Measurements from ENCODE around the gene SELENOM. TPM values are rescaled to one million over a fixed set of nuclear protein-coding genes. Genes with fewer than 3 reads are reported as not detected.
"Not testable (repeated sequence)": the region's sequence is repeated elsewhere in the genome, so short reads cannot be mapped to it uniquely, and the experiment has no call there.

Gene SELENOM
- total RNA-seq, 1 donor from 2014 or later: 2.8 TPM

- intact Hi-C loops (cut with micrococcal nuclease): loop anchor here (2.0 to 5.0 kb wide), 3 partner anchors 106 to 206 kb away; partner anchors contain the start of gene LIMK2
Measured at GRCh38 chr22:31106001-31106571, 1.3 kb downstream of the SELENOM start.

DNA sequence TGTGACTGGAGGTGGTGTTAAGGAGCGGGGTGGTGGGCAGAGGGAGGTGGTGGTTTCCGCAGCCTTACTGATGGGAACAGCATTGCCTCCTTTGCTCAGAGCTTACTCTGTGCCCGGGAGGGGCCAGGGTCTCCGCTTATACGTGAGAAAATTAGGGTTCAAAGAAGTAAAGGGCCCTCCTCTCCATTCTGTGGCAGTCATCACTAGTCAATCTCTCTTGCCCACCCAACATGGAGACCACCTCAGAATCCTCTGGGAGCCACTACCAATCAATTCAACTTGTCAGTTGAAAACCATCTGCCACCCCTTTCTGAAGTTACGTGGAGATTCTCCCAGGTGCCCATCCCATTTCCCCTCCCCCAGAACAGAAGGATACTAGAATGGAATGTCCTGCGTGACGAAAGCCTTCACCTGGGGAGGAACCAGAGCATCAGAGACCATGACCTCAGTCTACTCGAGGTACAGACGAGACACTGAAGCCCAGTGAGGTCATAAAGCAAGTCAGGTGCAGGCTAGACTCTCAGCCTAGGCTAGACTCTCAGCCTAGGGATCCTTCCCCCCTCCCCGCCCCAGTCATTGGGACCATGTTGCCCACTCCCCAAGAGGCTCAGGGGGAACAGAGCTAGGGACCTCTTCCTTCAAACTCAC, 2.0 kb downstream of the SELENOM start:
- intact Hi-C loops (cut with micrococcal nuclease): loop anchor here (5.0 kb wide), 2 partner anchors 107 to 207 kb away; partner anchors contain the start of gene LIMK2

DNA sequence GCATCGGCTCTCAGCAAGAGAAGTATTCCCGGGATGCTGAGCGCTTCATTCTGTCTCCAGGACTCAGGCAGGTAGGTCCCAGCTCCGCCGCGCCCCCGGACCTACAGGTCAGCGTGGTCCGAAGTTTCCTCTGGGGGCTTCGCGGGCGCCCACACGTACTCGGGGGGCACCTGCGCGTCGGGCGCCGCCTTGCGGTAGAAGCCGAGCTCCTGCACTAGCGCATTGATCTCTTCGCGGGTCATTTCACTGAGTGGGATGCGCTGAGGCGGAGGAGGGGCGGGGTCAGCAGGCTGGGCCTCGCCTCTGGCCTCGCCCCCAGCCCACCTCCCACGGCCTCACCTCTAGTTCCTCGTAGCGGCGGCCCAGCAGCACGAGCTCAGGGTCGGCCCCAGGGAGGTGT, 2.5 kb downstream of the SELENOM start:
- intact Hi-C loops (cut with micrococcal nuclease): loop anchor here (5.0 kb wide), 2 partner anchors 107 to 207 kb away; partner anchors contain the start of gene LIMK2

- intact Hi-C loops (cut with micrococcal nuclease): no loop called here
Measured at GRCh38 chr22:31103899-31104694, 3.3 kb downstream of the SELENOM start.

DNA sequence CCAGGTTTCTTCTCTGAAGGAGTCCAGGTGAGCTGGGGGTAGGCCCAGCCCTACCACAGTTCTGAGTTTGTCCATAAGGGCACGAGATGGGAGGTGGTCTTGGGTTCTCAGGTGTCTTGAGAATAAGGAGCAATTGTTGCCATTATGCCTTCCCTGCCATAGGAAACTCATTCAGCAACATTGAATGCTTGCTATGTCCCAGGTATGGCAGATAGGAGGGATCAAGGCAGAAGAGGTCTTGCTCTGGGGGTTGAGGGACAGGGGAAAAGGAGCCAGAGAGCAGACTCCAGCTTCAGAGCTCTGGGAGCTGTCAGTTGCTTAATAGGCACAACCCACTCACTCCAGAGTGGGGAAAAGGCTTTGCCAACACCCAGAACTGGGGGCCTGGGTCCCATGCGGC, 4.3 kb downstream of the SELENOM start:
- intact Hi-C loops (cut with micrococcal nuclease): no loop called here

DNA sequence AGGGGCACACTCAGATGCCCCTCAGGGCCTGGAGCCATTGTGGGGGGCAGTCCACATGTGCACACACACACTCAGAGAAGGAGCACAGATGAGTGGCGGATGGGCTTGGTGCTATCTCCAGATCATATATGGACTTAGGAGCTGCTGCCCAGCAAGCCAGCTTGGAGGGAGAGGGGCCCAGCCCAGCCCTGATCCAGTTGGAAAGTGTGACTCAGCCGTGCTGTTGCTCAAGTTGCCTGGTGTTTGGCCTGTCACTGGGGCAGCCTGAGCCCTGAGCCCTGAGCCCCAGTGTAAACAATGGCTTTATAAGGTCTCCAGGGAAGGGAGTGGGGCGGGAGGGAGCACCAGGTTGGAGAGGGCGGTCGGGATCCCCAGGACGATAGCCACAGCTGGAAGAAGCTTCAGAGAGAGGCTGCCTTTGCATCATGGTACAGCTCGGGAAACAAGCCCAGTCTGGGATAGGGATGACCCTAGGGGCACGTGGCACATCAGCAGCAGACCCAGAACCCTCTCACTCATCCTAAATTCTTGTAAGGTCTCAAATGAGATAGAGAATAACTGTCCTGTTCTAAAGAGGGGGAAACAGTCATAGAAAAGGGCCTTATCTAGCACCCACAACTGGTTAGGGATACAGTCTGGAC, 4.8 kb downstream of the SELENOM start:
- intact Hi-C loops (cut with micrococcal nuclease): no loop called here

GRCh38 chr22:31100762-31101525, 6.4 kb downstream of the SELENOM start:
- intact Hi-C loops (cut with micrococcal nuclease): no loop called here

GRCh38 chr22:31099841-31100761, 7.3 kb downstream of the SELENOM start:
- intact Hi-C loops (cut with micrococcal nuclease): no loop called here

- intact Hi-C loops (cut with micrococcal nuclease): no loop called here
Measured at GRCh38 chr22:31099386-31099785, 8.0 kb downstream of the SELENOM start.

GRCh38 chr22:31098632-31099110, 8.7 kb downstream of the SELENOM start:
- intact Hi-C loops (cut with micrococcal nuclease): no loop called here

- intact Hi-C loops (cut with micrococcal nuclease): no loop called here
Measured at GRCh38 chr22:31097941-31098631, 9.3 kb downstream of the SELENOM start.

- intact Hi-C loops (cut with micrococcal nuclease): not testable (repeated sequence)
Measured at GRCh38 chr22:31097539-31097938, 9.8 kb downstream of the SELENOM start.

GRCh38 chr22:31096657-31097279, 10.6 kb downstream of the SELENOM start:
- intact Hi-C loops (cut with micrococcal nuclease): no loop called here

- intact Hi-C loops (cut with micrococcal nuclease): no loop called here
Measured at GRCh38 chr22:31095637-31096249, 11.6 kb downstream of the SELENOM start.

- intact Hi-C loops (cut with micrococcal nuclease): no loop called here
Measured at GRCh38 chr22:31094741-31095140, 12.6 kb downstream of the SELENOM start.

GRCh38 chr22:31094021-31094551, 13.3 kb downstream of the SELENOM start:
- intact Hi-C loops (cut with micrococcal nuclease): no loop called here

DNA sequence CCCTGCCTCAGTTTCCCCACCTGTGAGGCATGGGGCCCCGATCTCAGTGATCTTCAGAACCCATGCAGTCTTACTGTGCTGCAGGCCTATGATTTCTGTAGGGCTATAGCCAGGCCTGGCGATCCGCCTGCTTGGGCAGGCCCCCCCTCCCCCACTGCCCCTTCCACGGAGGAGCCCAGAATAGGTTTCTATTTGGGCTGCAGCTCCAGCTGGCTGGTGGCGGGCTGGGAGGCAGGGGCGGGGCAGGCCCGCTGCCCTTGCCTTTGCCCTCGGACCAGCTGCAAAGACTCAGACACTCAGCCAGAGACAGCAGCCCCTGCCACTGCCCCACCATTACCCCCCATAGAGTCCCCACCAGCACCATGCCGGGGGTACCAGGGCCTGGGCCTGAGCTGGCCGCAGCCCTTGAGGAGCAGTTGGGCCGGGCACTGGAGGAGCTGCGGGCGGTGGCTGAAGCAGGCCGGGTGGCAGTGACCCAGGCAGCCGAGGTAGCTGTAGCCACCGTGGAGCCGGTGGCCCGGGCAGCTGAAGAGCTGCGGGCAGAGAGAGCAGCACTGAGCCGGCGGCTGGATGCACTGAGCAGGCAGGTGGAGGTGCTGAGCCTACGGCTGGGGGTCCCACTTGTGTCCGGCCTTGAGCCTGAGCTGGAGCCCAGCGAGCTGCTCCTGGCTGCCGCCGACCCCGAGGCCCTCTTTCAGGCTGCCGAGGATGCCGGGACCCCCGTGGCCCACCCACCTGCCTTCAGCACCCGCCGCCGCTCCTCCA, 14.1 kb downstream of the SELENOM start:
- intact Hi-C loops (cut with micrococcal nuclease): no loop called here
